ENCODE results near the gene KRT31.

DNA sequence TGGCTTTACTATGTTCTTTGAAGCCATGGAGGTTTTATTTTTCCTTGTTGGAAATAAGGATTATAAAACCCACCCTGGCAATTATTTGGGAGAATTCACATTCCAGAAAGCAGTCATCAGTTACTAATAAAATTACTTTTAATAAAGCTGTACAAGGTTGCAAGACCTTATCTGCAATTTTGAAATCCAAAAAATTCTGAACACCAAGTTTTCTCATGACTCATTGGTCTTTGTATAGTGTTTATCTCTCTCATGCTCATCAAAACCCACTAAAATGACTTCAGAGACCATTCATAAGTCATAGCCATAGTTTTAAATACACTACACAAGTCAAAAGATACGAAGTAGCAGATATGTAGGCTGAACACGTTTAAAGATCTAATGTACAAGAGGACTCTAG is 49.4 kb upstream of the KRT31 start:
- TF ChIP-seq, protein P1, sequence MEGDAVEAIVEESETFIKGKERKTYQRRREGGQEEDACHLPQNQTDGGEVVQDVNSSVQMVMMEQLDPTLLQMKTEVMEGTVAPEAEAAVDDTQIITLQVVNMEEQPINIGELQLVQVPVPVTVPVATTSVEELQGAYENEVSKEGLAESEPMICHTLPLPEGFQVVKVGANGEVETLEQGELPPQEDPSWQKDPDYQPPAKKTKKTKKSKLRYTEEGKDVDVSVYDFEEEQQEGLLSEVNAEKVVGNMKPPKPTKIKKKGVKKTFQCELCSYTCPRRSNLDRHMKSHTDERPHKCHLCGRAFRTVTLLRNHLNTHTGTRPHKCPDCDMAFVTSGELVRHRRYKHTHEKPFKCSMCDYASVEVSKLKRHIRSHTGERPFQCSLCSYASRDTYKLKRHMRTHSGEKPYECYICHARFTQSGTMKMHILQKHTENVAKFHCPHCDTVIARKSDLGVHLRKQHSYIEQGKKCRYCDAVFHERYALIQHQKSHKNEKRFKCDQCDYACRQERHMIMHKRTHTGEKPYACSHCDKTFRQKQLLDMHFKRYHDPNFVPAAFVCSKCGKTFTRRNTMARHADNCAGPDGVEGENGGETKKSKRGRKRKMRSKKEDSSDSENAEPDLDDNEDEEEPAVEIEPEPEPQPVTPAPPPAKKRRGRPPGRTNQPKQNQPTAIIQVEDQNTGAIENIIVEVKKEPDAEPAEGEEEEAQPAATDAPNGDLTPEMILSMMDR (IDR thresholded peaks at IDR 0.05), result no peak
- TF ChIP-seq POLR2A (IDR thresholded peaks at IDR 0.05), result no peak
